Left lung (tissue), 10 donors: ENCODE data around the gene TSHZ2. TPM values are rescaled to one million over a fixed set of nuclear protein-coding genes. Genes with fewer than 3 reads are reported as not detected.

Experiments
- ATAC-seq: fragments of 200-7000 bp; cut with Tn5 transposase; one replicate; pipeline ENCODE4 v1.9.1; 2020; ENCODE audit warnings: moderate library complexity
- DNase-seq, 4 donors: peaks; one replicate each; pipeline ENCODE4 v3.0.0-alpha.2; 2013 to 2020
- H3K27ac ChIP-seq, 2 donors: fragments of 200-600 bp; sonication (generic) in 1 of 2; one replicate each; pipeline versions ENCODE4 v1.5.0 to v1.8.0; 2020 to 2021
- H3K27me3 ChIP-seq, 2 donors: fragments of 200-600 bp; sonication (generic) in 1 of 2; one replicate each; pipeline versions ENCODE4 v1.5.0 to v1.8.0; 2020 to 2021
- H3K36me3 ChIP-seq, 2 donors: fragments of 200-600 bp; sonication (generic) in 1 of 2; one replicate each; pipeline versions ENCODE4 v1.5.0 to v1.8.0; 2020 to 2021
- H3K4me1 ChIP-seq, 2 donors: fragments of 200-600 bp; one replicate each; pipeline ENCODE4 v1.8.0; 2021
- H3K4me3 ChIP-seq, 2 donors: fragments of 200-600 bp; sonication (generic) in 1 of 2; one replicate each; pipeline versions ENCODE4 v1.5.0 to v1.8.0; 2020 to 2021; ENCODE audit warnings: mild to moderate bottlenecking in 1 of 2
- H3K9me3 ChIP-seq, 2 donors: fragments of 200-600 bp; sonication (generic) in 1 of 2; one replicate each; pipeline versions ENCODE4 v1.5.0 to v1.8.0; 2020 to 2021
- CTCF ChIP-seq, 2 donors: fragments of 200-600 bp; sonication (generic) in 1 of 2; IDR thresholded peaks; one replicate each; pipeline versions ENCODE4 v1.5.0 to v1.8.0; 2021; ENCODE audit warnings: antibody characterized with exemption in 2 of 2
- intact Hi-C, 2 donors: fragments of 100-400 bp; cut with DNase I; formaldehyde crosslinking; loops; one replicate each; pipeline versions ENCODE4 v1.11.2 to v1.14.2; 2022
- polyA plus RNA-seq, 6 donors: library from polyadenylated mRNA; unstranded; fragments of 120-200 nt; gene quantifications; one replicate each; pipeline ENCODE4 v1.2.1, GENCODE V29; 2013; ENCODE audit not compliant: insufficient read length in 6 of 6
- total RNA-seq, 2 donors: library from RNA; stranded (reverse); fragmentation: NEBNext Ultra II Directional; extraction: Animal tissue kit (Norgen Biotek cat#: 25700); gene quantifications; one replicate each; pipeline ENCODE4 v1.2.1, GENCODE V29; 2021
- donor health status: DM: no; HTN: yes; CAD: no.
- donor health status: DM: no; HTN: no; CAD: no.

Gene TSHZ2
- total and polyA plus RNA-seq, 8 donors = 7.6 to 20.7 (median 13.9) TPM

GRCh38 chr20:53447316-53447715 is 475.2 kb downstream of the TSHZ2 start:
- TF ChIP-seq CTCF (IDR thresholded peaks at IDR 0.05) = no peak
- H3K27me3 ChIP-seq = no peaks in the 10 kb centered on the region
- H3K27ac ChIP-seq = peak overlapping the region in 1 of 2 donors; percentile 23
- H3K36me3 ChIP-seq = no peaks in the 10 kb centered on the region
- DNase-seq (no peak), ATAC-seq (no peak)
- no peak overlapping the region for H3K4me3 ChIP-seq
- peaks cover 0 to 38% of the 10 kb centered on the region in 2 donors for H3K9me3 ChIP-seq
- intact Hi-C loops = no loop called here
- no peaks in the 10 kb centered on the region for H3K4me1 ChIP-seq

- Histone ChIP-seq H3K9me3 (peaks cover 0 to 39% of the 10 kb centered on the region in 2 donors), H3K27ac (peak overlapping the region in 1 of 2 donors; percentile 20), H3K36me3 (no peaks in the 10 kb centered on the region), H3K4me3 (no peak overlapping the region), H3K4me1 (no peaks in the 10 kb centered on the region), H3K27me3 (no peaks in the 10 kb centered on the region)
- DNase-seq = no peak
- TF ChIP-seq CTCF (IDR thresholded peaks at IDR 0.05) = no peak
- no peak for ATAC-seq
- intact Hi-C loops = no loop called here
Observed at GRCh38 chr20:53448426-53448825, 476.3 kb downstream of the TSHZ2 start.

- H3K36me3 ChIP-seq = no peaks in the 10 kb centered on the region
- intact Hi-C loops = no loop called here
- no peak overlapping the region for H3K27ac ChIP-seq
- H3K4me3 ChIP-seq = no peak overlapping the region
- H3K9me3 ChIP-seq = peaks cover 0 to 43% of the 10 kb centered on the region in 2 donors
- ATAC-seq (no peak), DNase-seq (no peak)
- no peak for TF ChIP-seq CTCF (IDR thresholded peaks at IDR 0.05)
- no peaks in the 10 kb centered on the region for H3K4me1 ChIP-seq
- H3K27me3 ChIP-seq = no peaks in the 10 kb centered on the region
Observed at GRCh38 chr20:53448875-53449274, 476.7 kb downstream of the TSHZ2 start.

GRCh38 chr20:53453076-53453475 is 480.9 kb downstream of the TSHZ2 start:
- H3K4me3 ChIP-seq = no peak overlapping the region
- no peaks in the 10 kb centered on the region for H3K27me3 ChIP-seq
- ATAC-seq (no peak), DNase-seq (no peak)
- H3K36me3 ChIP-seq = no peaks in the 10 kb centered on the region
- no peaks in the 10 kb centered on the region for H3K4me1 ChIP-seq
- no peak overlapping the region for H3K27ac ChIP-seq
- no peak for TF ChIP-seq CTCF (IDR thresholded peaks at IDR 0.05)
- intact Hi-C loops = no loop called here
- H3K9me3 ChIP-seq = peaks cover 0 to 48% of the 10 kb centered on the region in 2 donors

- peaks cover 0 to 31% of the 10 kb centered on the region in 2 donors for H3K9me3 ChIP-seq
- no peak for ATAC-seq
- intact Hi-C loops = no loop called here
Observed at GRCh38 chr20:53454675-53455276, 482.6 kb downstream of the TSHZ2 start.

More at GRCh38 chr20:53454675-53455276, 482.6 kb downstream of the TSHZ2 start:
- no peak for DNase-seq
- H3K4me1 ChIP-seq = no peaks in the 10 kb centered on the region
- H3K4me3 ChIP-seq = no peak overlapping the region
- no peak for TF ChIP-seq CTCF (IDR thresholded peaks at IDR 0.05)
- H3K27me3 ChIP-seq = no peaks in the 10 kb centered on the region
- no peaks in the 10 kb centered on the region for H3K36me3 ChIP-seq
- no peak overlapping the region for H3K27ac ChIP-seq
